ENCODE results near the gene PLAC1. TPM values are rescaled to one million over a fixed set of nuclear protein-coding genes. Genes with fewer than 3 reads are reported as not detected.

PLAC1 gene
- total RNA-seq, 1 donor from 2014 or later = 0.72 TPM

DNA sequence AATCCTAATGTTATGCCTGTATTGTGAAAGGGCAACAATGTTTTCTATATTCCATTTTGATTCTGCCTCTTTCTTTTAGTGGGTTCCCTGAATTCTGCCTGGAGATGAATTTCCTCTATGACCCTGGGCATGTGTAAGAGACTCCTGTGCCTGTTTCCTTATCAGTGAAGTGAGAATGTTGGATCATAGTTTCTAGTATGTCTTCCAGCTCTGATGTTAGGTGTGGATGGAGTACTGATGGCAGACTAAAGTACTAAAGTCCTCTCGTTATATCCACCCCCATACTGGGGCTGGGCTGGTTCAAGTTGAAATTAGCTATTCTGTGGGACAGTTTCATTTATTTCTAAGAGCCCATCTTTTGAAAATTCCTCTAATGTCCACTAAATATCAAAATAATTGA is 29.6 kb downstream of the PLAC1 start:
- H3K27ac Mint-ChIP-seq (ENCODE audit: unreplicated experiment) = no peak overlapping the region
- no peak overlapping the region for H3K4me3 Mint-ChIP-seq (ENCODE audit: unreplicated experiment)

DNA sequence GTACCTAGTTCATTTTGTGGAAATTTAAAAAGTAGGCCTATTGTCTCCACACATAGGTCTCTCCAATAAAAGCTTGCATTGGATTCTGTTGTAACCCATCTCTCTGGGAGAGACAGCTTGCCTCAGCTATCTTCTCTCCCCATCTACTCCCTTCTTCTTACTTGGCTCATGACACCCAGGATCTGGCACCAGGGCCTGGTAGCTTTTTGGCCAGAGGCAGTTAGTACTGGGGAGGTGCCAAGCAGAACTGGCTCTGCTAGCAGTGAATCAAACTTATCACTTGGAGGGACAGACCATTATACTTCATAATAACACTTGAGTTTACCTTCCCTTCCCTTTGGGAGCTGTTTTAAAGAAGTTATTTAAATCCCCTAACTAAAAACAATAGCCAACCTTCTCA is 31.8 kb downstream of the PLAC1 start:
- H3K27me3 Mint-ChIP-seq (ENCODE audit: unreplicated experiment) = no peaks in the 10 kb centered on the region
- H3K4me1 Mint-ChIP-seq (ENCODE audit: unreplicated experiment) = peaks cover 14% of the 10 kb centered on the region
- TF ChIP-seq CTCF (IDR thresholded peaks at IDR 0.05; ENCODE audit: unreplicated experiment) = no peak
- DNase-seq (ENCODE audit: low spot score) = no peak
- no peak overlapping the region for H3K27ac Mint-ChIP-seq (ENCODE audit: unreplicated experiment)
- no peak overlapping the region for H3K4me3 Mint-ChIP-seq (ENCODE audit: unreplicated experiment)
- no peaks in the 10 kb centered on the region for H3K9me3 Mint-ChIP-seq (ENCODE audit: unreplicated experiment)
- no peaks in the 10 kb centered on the region for H3K36me3 Mint-ChIP-seq (ENCODE audit: low read depth, unreplicated experiment)

More for the DNA sequence above, 29.6 kb downstream of the PLAC1 start:
- Mint-ChIP-seq H3K36me3 (ENCODE audit: low read depth, unreplicated experiment) (peaks cover 3% of the 10 kb centered on the region), H3K27me3 (ENCODE audit: unreplicated experiment) (no peaks in the 10 kb centered on the region), H3K9me3 (ENCODE audit: unreplicated experiment) (no peaks in the 10 kb centered on the region), H3K4me1 (ENCODE audit: unreplicated experiment) (peaks cover 24% of the 10 kb centered on the region)
- no peak for TF ChIP-seq CTCF (IDR thresholded peaks at IDR 0.05; ENCODE audit: unreplicated experiment)
- no peak for DNase-seq (ENCODE audit: low spot score)

DNA sequence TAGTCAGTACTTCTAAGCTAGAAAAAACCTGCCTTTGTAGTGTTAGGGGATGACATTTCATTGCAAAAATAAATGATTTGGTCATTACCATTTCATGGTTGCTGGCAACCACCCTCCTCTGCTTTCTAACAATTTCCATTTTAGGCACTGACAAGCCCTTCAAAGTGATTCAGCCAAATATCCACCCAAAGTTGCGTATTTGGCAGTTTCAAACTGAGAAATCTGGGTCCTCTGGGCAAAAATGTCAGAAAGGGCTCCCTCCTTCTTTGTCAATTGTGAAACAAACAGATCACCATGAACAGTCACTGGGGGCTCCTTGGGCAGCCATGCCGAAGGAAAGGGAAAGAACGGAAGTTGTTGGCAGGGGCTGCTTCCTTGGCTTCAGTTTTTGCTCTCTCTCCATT is 33.0 kb downstream of the PLAC1 start:
- H3K36me3 Mint-ChIP-seq (ENCODE audit: low read depth, unreplicated experiment) = no peaks in the 10 kb centered on the region
- TF ChIP-seq CTCF (IDR thresholded peaks at IDR 0.05; ENCODE audit: unreplicated experiment) = no peak
- H3K4me1 Mint-ChIP-seq (ENCODE audit: unreplicated experiment) = peaks cover 15% of the 10 kb centered on the region
- no peak overlapping the region for H3K4me3 Mint-ChIP-seq (ENCODE audit: unreplicated experiment)
- DNase-seq (ENCODE audit: low spot score) = no peak
- no peaks in the 10 kb centered on the region for H3K9me3 Mint-ChIP-seq (ENCODE audit: unreplicated experiment)
- no peaks in the 10 kb centered on the region for H3K27me3 Mint-ChIP-seq (ENCODE audit: unreplicated experiment)
- no peak overlapping the region for H3K27ac Mint-ChIP-seq (ENCODE audit: unreplicated experiment)

GRCh38 chrX:134624046-134624430 is 34.2 kb downstream of the PLAC1 start:
- Mint-ChIP-seq H3K36me3 (ENCODE audit: low read depth, unreplicated experiment) (no peaks in the 10 kb centered on the region), H3K27ac (ENCODE audit: unreplicated experiment) (no peak overlapping the region), H3K4me1 (ENCODE audit: unreplicated experiment) (peaks cover 15% of the 10 kb centered on the region), H3K4me3 (ENCODE audit: unreplicated experiment) (no peak overlapping the region), H3K9me3 (ENCODE audit: unreplicated experiment) (no peaks in the 10 kb centered on the region), H3K27me3 (ENCODE audit: unreplicated experiment) (no peaks in the 10 kb centered on the region)
- no peak for DNase-seq (ENCODE audit: low spot score)
- no peak for TF ChIP-seq CTCF (IDR thresholded peaks at IDR 0.05; ENCODE audit: unreplicated experiment)

DNA sequence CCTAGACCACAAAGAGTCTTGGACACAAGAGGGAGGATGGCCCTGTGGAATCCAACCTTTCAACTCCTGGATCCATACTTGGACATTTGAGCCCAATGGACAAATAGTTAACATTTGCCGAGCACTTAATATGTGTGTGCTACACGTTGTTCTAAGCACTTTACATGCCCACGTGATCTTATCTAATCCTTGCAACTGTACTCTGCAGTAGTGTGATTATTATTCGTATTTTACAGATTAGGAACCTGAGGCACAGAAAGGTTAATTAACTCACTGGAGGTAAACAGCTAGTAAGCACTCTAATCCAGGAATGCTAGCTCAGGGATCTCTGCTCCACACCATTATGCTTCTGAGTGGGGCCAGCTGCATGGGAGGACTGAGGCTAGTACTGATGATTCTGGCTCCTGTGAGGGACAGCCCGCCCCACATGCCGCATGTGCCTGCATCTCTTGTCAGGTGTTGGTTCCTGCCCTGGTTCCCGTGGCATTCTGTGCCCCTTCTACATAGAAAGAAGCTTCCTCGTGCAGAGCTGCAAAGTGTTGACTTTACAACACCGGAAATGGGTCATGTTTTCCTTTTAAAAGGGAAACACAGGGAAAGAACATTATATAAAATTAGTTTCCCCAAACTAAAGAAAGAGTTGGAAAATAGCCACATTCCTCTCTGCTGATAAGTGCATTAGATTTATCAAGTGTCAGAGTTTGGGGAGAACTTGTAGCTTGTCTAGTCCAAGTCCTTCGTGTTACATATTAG is 34.8 kb downstream of the PLAC1 start:
- no peaks in the 10 kb centered on the region for H3K27me3 Mint-ChIP-seq (ENCODE audit: unreplicated experiment)
- H3K4me1 Mint-ChIP-seq (ENCODE audit: unreplicated experiment) = peaks cover 11% of the 10 kb centered on the region
- no peak overlapping the region for H3K27ac Mint-ChIP-seq (ENCODE audit: unreplicated experiment)
- no peak overlapping the region for H3K4me3 Mint-ChIP-seq (ENCODE audit: unreplicated experiment)
- no peak for DNase-seq (ENCODE audit: low spot score)
- no peaks in the 10 kb centered on the region for H3K9me3 Mint-ChIP-seq (ENCODE audit: unreplicated experiment)
- TF ChIP-seq CTCF (IDR thresholded peaks at IDR 0.05; ENCODE audit: unreplicated experiment) = no peak
- no peaks in the 10 kb centered on the region for H3K36me3 Mint-ChIP-seq (ENCODE audit: low read depth, unreplicated experiment)
